Upper lobe of left lung (tissue), 4 donors: Measurements from ENCODE around the gene PLCB4.

Experiments used
- CTCF ChIP-seq, 6 experiments: fragments of 450-650 bp in 4 of 6; fragments of 200-600 bp in 2 of 6; sonication (generic) in 2 of 6; IDR thresholded peaks; one replicate each; pipeline ENCODE4 v1.5.1; 2016 to 2019; ENCODE audit warnings: antibody characterized with exemption in 6 of 6
- EP300 ChIP-seq, 4 donors: sonication (generic); formaldehyde crosslinking; IDR thresholded peaks; one replicate each; pipeline ENCODE4 v1.5.1; 2017; ENCODE audit warnings: antibody characterized with exemption in 4 of 4, control low read depth in 2 of 4
- POLR2A ChIP-seq, 4 donors: fragments of 450-650 bp; IDR thresholded peaks; one replicate each; pipeline ENCODE4 v1.5.1; 2016 to 2017; ENCODE audit warnings: antibody characterized with exemption in 4 of 4, mild to moderate bottlenecking in 2 of 4

GRCh38 chr20:9128568-9128967 is 59.7 kb downstream of the PLCB4 start:
- TF ChIP-seq CTCF (IDR thresholded peaks at IDR 0.05) (no peak), POLR2A (IDR thresholded peaks at IDR 0.05) (no peak), EP300 (IDR thresholded peaks at IDR 0.05) (no peak)
